Fibroblast of lung (primary cell): ENCODE measurements around the gene TGM2. TPM values are rescaled to one million over a fixed set of nuclear protein-coding genes. Genes with fewer than 3 reads are reported as not detected.
A peak's percentile ranks its signal among the peaks of the same experiment; 100 is the strongest.

Experiments used
- DNase-seq, 2 donors: peaks; one replicate each; pipeline versions ENCODE4 v3.0.0 to v3.0.0-alpha.2; 2010; ENCODE audit warnings: low read depth in 2 of 2
- H2AFZ ChIP-seq: 2 replicates; pipeline ENCODE4 v1.5.1; 2012; ENCODE audit warnings: low read length, control low read depth, inconsistent platforms
- H3K27ac ChIP-seq: 2 replicates; pipeline ENCODE4 v1.5.1; 2011; ENCODE audit warnings: low read length, control low read depth; ENCODE audit not compliant: insufficient read depth
- H3K27me3 ChIP-seq: 2 replicates; pipeline ENCODE4 v1.5.1; 2011; ENCODE audit warnings: mild to moderate bottlenecking, low read length; ENCODE audit not compliant: control insufficient read depth, insufficient read depth
- H3K36me3 ChIP-seq: 2 replicates; pipeline ENCODE4 v1.5.1; 2011; ENCODE audit warnings: low read length; ENCODE audit not compliant: control insufficient read depth, insufficient read depth
- H3K4me1 ChIP-seq: 2 replicates; pipeline ENCODE4 v1.5.1; 2011; ENCODE audit warnings: low read length; ENCODE audit not compliant: control insufficient read depth, insufficient read depth; ENCODE audit errors: extremely low read depth
- H3K4me2 ChIP-seq: 2 replicates; pipeline ENCODE4 v1.5.1; 2011; ENCODE audit warnings: low read length, control low read depth; ENCODE audit not compliant: insufficient read depth; ENCODE audit errors: extremely low read depth
- H3K4me3 ChIP-seq, 4 experiments: fragments of 200-600 bp in 1 of 4; sonication (generic) in 1 of 4; replicated peaks in 1 of 4; 2 replicates each; pipeline ENCODE4 v1.5.1; 2011 to 2016; ENCODE audit warnings: low read length in 4 of 4, low read depth in 3 of 4, mild to moderate bottlenecking in 3 of 4, control low read depth in 2 of 4, inconsistent platforms in 1 of 4, mixed read lengths in 1 of 4; ENCODE audit not compliant: insufficient read depth in 1 of 4; ENCODE audit errors: control extremely low read depth in 1 of 4
- H3K79me2 ChIP-seq: 2 replicates; pipeline ENCODE4 v1.5.1; 2012; ENCODE audit warnings: mild to moderate bottlenecking, low read length, inconsistent platforms; ENCODE audit not compliant: control insufficient read depth, insufficient read depth
- H3K9ac ChIP-seq: 2 replicates; pipeline ENCODE4 v1.5.1; 2011; ENCODE audit warnings: mild to moderate bottlenecking, low read length, control low read depth; ENCODE audit not compliant: insufficient read depth
- H3K9me3 ChIP-seq: 2 replicates; pipeline ENCODE4 v1.5.1; 2012; ENCODE audit warnings: low read depth, low read length; ENCODE audit not compliant: control insufficient read depth, insufficient read depth
- H4K20me1 ChIP-seq: 2 replicates; pipeline ENCODE4 v1.5.1; 2011; ENCODE audit warnings: low read length; ENCODE audit not compliant: control insufficient read depth, insufficient read depth; ENCODE audit errors: extremely low read depth
- EZH2 ChIP-seq: IDR thresholded peaks from 2 replicates; pipeline ENCODE4 v1.5.1; 2012; ENCODE audit warnings: low read length, control low read depth, mild to moderate bottlenecking; ENCODE audit errors: missing control alignments
- polyA plus RNA-seq, 2 donors: library from polyadenylated mRNA; depleted of rRNA in 1 of 2; stranded (reverse) in 1 of 2; unstranded in 1 of 2; fragments of >200 nt; gene quantifications; 2 replicates each; pipeline ENCODE4 v1.2.1, GENCODE V29; 2011 to 2012; ENCODE audit warnings: missing spikeins in 1 of 2
- total RNA-seq: library from RNA; depleted of rRNA; stranded (reverse); fragments of >200 nt; gene quantifications from 2 replicates; pipeline ENCODE4 v1.2.1, GENCODE V29; 2014
- TF ChIP-seq, protein P1 (sequence below), 2 donors: IDR thresholded peaks in 1 of 2; conservative IDR thresholded peaks in 1 of 2; 1 replicate in 1 of 2; 2 replicates in 1 of 2; pipeline ENCODE4 v1.5.1; 2011 to 2012; ENCODE audit warnings: low read length in 2 of 2, control low read depth in 1 of 2, inconsistent platforms in 1 of 2, low read depth in 1 of 2, mild to moderate bottlenecking in 1 of 2

The TGM2 gene
- total and polyA plus RNA-seq, 2 donors (not counting 1 experiment from before 2014, with no cell fraction given) = 103 to 238 TPM

DNA sequence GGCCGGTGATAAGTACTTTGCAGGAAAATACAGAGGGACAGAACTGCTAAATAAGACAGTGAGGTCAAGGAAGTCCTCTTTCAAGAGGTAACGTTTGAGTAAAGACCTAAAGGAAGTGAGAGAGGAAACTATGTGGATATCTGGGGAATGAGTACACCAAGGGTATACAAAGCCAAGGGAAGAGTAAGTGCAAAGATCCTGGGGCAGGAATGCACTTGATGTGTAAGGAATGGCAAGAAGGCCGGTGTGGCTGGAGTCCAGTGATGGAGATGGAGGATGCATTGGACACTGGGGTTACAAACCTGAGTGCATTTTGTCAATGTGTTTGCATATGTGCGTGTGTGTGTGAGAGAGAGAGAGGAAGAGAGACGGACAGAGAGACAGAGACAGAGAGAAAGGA lies 32.1 kb upstream of the TGM2 start:
- H3K36me3 ChIP-seq = no peaks in the 10 kb centered on the region
- H3K9ac ChIP-seq = no peak overlapping the region
- H4K20me1 ChIP-seq = no peaks in the 10 kb centered on the region
- no peaks in the 10 kb centered on the region for H3K9me3 ChIP-seq
- no peak overlapping the region for H3K4me2 ChIP-seq
- no peak overlapping the region for H2AFZ ChIP-seq
- H3K27me3 ChIP-seq = no peaks in the 10 kb centered on the region
- peak overlapping the region; percentile 46 for H3K27ac ChIP-seq
- no peaks in the 10 kb centered on the region for H3K79me2 ChIP-seq
- H3K4me1 ChIP-seq = peaks cover 31% of the 10 kb centered on the region
- DNase-seq = no peak
- no peak overlapping the region for H3K4me3 ChIP-seq
- no peak for TF ChIP-seq EZH2
- TF ChIP-seq, protein P1, sequence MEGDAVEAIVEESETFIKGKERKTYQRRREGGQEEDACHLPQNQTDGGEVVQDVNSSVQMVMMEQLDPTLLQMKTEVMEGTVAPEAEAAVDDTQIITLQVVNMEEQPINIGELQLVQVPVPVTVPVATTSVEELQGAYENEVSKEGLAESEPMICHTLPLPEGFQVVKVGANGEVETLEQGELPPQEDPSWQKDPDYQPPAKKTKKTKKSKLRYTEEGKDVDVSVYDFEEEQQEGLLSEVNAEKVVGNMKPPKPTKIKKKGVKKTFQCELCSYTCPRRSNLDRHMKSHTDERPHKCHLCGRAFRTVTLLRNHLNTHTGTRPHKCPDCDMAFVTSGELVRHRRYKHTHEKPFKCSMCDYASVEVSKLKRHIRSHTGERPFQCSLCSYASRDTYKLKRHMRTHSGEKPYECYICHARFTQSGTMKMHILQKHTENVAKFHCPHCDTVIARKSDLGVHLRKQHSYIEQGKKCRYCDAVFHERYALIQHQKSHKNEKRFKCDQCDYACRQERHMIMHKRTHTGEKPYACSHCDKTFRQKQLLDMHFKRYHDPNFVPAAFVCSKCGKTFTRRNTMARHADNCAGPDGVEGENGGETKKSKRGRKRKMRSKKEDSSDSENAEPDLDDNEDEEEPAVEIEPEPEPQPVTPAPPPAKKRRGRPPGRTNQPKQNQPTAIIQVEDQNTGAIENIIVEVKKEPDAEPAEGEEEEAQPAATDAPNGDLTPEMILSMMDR (conservative IDR thresholded peaks at IDR 0.05 in 1 of 2, IDR thresholded peaks at IDR 0.05 in 1 of 2; ENCODE audit: low read depth in 1 of 2, low read length in 2 of 2) = no peak

DNA sequence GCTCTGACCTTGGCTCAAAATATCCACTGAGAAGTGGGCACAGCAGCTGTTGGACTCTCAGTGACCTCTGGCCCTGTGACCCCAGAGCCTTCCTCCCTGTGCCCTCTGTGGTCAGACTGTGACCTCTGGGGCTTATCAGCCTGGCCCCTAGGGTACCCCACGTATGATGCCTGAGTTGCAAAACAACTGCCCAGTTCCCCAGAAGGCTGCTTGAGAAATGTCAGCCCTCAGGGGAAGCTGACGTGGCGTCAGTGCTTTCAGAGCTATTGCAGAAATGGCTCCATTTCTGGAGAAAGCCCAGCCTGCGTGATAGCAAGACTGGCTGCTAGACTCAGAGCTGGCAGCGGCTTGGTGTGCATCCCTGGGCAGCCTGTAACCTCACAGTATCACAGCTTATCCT lies 31.5 kb upstream of the TGM2 start:
- H2AFZ ChIP-seq = no peak overlapping the region

DNA sequence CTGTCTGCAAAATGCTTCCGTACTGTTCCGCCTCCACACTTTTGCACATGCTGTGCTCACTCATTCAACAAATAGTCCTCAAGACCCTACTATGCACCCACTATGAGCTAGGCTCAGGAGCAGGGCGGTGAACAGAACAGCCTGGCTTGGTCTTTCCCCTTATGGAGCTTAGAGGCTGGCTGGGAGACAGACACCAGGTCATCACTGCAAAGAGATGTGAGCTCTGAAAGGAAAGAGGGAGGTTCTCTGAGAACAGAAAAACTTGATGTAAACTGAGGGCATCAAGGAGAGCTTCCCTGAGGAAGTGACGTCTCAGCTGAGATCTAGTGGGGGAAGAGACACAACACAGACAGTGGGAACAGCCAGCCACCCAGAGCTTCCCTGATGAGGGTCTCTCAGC lies 31.0 kb upstream of the TGM2 start:
- no peak for TF ChIP-seq EZH2
- TF ChIP-seq, protein P1 (conservative IDR thresholded peaks at IDR 0.05 in 1 of 2, IDR thresholded peaks at IDR 0.05 in 1 of 2; ENCODE audit: low read depth in 1 of 2, low read length in 2 of 2) = no peak
- Histone ChIP-seq H3K4me1 (peaks cover 28% of the 10 kb centered on the region), H3K36me3 (no peaks in the 10 kb centered on the region), H3K9me3 (no peaks in the 10 kb centered on the region), H3K9ac (no peak overlapping the region), H2AFZ (no peak overlapping the region), H3K79me2 (no peaks in the 10 kb centered on the region), H4K20me1 (no peaks in the 10 kb centered on the region), H3K4me3 (no peak overlapping the region), H3K27ac (peak overlapping the region; percentile 46), H3K4me2 (no peak overlapping the region), H3K27me3 (no peaks in the 10 kb centered on the region)
- no peak for DNase-seq

More for the DNA sequence above, 31.5 kb upstream of the TGM2 start:
- DNase-seq = peak in 1 of 2 donors; percentile 89
- no peaks in the 10 kb centered on the region for H4K20me1 ChIP-seq
- peaks cover 31% of the 10 kb centered on the region for H3K4me1 ChIP-seq
- H3K9ac ChIP-seq = no peak overlapping the region
- no peaks in the 10 kb centered on the region for H3K27me3 ChIP-seq
- H3K79me2 ChIP-seq = no peaks in the 10 kb centered on the region
- TF ChIP-seq, protein P1 (conservative IDR thresholded peaks at IDR 0.05 in 1 of 2, IDR thresholded peaks at IDR 0.05 in 1 of 2; ENCODE audit: low read depth in 1 of 2, low read length in 2 of 2) = no peak
- TF ChIP-seq EZH2 = no peak
- H3K9me3 ChIP-seq = no peaks in the 10 kb centered on the region
- peak overlapping the region; percentile 46 for H3K27ac ChIP-seq
- no peak overlapping the region for H3K4me3 ChIP-seq
- H3K4me2 ChIP-seq = no peak overlapping the region
- H3K36me3 ChIP-seq = no peaks in the 10 kb centered on the region
